Motor neuron (in vitro differentiated cells): ENCODE data around the gene PKNOX2. TPM values are rescaled to one million over a fixed set of nuclear protein-coding genes. Genes with fewer than 3 reads are reported as not detected.

Experiments
- ATAC-seq, 8 experiments: fragments of 200-7000 bp; cut with Tn5 transposase; replicated peaks in 6 of 8; 2 replicates each; pipeline ENCODE4 v1.8.0; 2021; ENCODE audit warnings: mild to moderate bottlenecking in 8 of 8, moderate library complexity in 8 of 8
- H3K27ac ChIP-seq, 2 donors: fragments of 250-450 bp; sonication (Bioruptor Pico); 2 replicates each; pipeline ENCODE4 v1.9.0; 2021; ENCODE audit warnings: antibody characterized with exemption in 2 of 2, mild to moderate bottlenecking in 2 of 2, moderate library complexity in 1 of 2
- H3K4me1 ChIP-seq, 2 donors: fragments of 250-450 bp; sonication (Bioruptor Pico); replicated peaks in 1 of 2; 2 replicates each; pipeline ENCODE4 v1.6.1; 2021; ENCODE audit warnings: antibody characterized with exemption in 2 of 2, mild to moderate bottlenecking in 2 of 2, moderate library complexity in 1 of 2
- H3K4me3 ChIP-seq, 5 donors: fragments of 250-450 bp; sonication (Bioruptor Pico); 2 replicates each; pipeline ENCODE4 v1.9.0; 2021; ENCODE audit warnings: antibody characterized with exemption in 5 of 5, mild to moderate bottlenecking in 5 of 5, moderate library complexity in 4 of 5
- WGBS, 10 experiments: fragments of 450-650 bp; shearing (Covaris generic); methylation state at CpG; one replicate each; pipeline ENCODE4 v1.0.0; 2022; 5-methylcytosine and 5-hydroxymethylcytosine counted together
- in situ Hi-C, 9 experiments: fragments of 400-800 bp; cut with MboI; loops; one replicate each; pipeline ENCODE4 v1.15.0; 2021; ENCODE audit warnings: low sequenced_read_pairs in 9 of 9, low pct_unique_long_range_greater_than_20kb in 2 of 9; ENCODE audit not compliant: unreplicated experiment in 9 of 9
- total RNA-seq, 8 experiments: library from RNA; unstranded; fragments of 300-600 nt; gene quantifications; 2 replicates each; pipeline versions ENCODE4 v1.2.3 to v1.2.4, GENCODE V29; 2022

The PKNOX2 gene
- total RNA-seq, 8 experiments from 2014 or later = 0.25 to 18.0 (median 9.1) TPM

DNA sequence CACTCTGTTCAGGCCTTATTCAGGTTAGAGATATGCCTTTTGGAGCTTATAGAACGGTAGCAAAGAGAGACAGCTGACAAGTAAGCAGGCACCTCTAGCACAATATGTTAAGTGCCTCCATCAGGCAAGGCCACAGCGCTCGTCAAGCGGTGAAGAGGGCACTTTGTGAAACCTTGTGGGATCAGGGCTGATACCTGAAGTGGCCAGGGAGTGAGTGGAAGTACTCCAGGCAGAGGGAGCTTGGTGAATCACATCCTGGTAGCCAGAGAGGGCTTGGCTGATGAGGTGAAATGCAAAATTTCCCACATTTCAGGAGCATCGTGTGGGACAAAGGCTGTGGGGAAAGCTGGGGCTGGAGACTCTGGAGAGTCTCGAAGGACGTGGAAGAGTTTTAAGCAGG, 87.4 kb downstream of the PKNOX2 start:
- whole genome bisulfite sequencing, 10 experiments = 0 to 100% (median 80%) methylated on average over 1 to 7 of the region's 7 CpGs; no CpG with 5 or more reads in 1 of the 10 experiments
- in situ Hi-C loops = no loop called here
- Histone ChIP-seq H3K4me1 (peaks cover 12 to 18% of the 10 kb centered on the region in 2 donors), H3K4me3 (no peak overlapping the region), H3K27ac (no peak overlapping the region)
- ATAC-seq = no peak

DNA sequence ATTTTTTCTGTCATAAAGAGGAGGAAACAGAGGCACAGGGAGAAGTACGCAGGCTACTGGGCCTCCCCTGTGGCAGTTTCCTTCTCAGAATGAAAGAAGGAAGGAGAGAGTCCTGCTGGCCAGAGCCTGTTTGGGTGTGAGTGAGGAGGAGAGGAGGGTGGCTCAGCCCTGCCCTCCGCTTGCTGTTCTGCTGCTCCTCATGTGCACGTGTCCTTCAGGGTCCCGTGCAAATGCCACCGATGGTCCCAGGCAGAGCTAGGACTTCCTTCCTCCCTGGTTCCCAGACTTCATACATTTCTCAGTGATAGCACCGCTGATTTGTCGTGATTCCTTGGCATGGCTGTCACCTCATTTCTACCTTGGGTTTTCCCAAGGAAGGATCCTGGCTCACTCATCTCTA, 88.7 kb downstream of the PKNOX2 start:
- no peak for ATAC-seq
- 56 to 100% (median 81%) methylated on average over 1 to 6 of the region's 7 CpGs; no CpG with 5 or more reads in 4 of the 10 experiments for WGBS, 10 experiments
- peaks cover 16 to 21% of the 10 kb centered on the region in 2 donors for H3K4me1 ChIP-seq
- in situ Hi-C loops = no loop called here
- no peak overlapping the region for H3K27ac ChIP-seq
- no peak overlapping the region for H3K4me3 ChIP-seq

DNA sequence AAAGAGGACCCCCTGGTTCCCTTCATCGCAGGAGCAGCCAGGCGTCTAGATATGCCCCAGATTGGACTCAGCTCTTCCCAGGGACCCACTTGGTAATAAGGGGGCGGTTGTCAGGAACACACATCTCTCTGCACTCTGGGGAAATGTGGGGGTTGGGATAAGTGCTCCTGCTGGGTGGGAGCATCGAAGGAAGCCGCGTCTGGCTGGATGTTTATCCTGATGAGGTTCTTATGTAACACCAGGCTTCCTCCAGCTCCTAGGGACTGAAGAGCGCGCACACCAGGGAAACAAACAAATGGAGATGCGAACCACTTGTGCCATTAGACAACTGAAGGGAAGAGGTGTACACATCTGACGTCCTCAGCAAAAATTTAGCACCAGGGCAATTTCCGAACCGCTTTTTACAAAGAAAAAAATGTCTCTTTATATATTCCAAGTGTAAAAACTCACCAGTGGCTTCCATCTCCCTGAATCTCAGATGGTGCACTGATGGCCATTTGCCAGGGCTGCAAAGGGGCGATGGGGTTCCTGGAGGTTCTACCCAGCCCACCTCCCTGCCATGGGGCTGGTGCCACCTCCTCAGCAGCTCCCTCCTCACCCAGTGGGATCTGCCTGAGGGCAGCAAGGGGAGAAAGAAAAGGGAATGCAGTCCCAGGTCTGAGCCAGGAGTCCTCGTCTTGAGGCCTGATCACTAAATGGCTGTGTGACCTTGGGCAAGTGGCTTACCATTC, 89.4 kb downstream of the PKNOX2 start:
- Histone ChIP-seq H3K4me1 (peaks cover 16 to 25% of the 10 kb centered on the region in 2 donors), H3K27ac (no peak overlapping the region), H3K4me3 (no peak overlapping the region)
- in situ Hi-C loops = no loop called here
- WGBS, 10 experiments = 73 to 100% (median 83%) methylated on average over 1 to 7 of the region's 14 CpGs; no CpG with 5 or more reads in 6 of the 10 experiments
- ATAC-seq = no peak

DNA sequence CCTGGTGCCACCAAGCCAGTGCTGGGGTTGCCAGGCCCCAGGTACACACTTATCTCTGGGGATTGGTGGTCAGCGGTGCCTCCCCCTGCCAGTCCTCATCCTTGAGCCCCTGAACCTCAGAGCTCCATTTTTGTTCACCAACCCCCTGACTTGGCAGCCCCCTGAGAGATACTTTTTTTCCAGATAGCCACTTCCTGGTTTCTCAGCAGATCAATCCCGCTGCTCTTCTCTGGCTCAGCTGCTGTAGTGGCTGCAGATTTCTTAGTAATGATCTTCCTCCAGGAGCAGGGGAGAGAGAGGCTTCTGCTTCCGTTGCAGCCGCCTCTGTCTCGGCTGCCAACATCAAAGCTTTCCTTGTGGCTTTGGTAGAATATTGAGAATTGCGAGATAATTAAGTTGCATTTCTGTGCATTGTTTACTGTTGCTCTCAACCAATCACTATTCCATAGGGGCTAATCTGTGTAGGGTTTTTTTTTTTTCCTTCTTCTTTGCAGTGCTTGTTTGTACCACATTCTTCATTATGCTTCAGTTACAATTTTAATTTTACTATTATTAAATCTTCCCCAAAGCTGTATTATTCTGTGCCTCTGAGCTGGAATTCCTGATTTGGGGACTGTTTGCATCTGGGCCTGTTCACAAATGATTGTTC, 92.1 kb downstream of the PKNOX2 start:
- H3K4me3 ChIP-seq = no peak overlapping the region
- peaks cover 13 to 14% of the 10 kb centered on the region in 2 donors for H3K4me1 ChIP-seq
- peak in 5 of 8 experiments; percentile 31 to 52 (median 33) for ATAC-seq
- H3K27ac ChIP-seq = no peak overlapping the region
- WGBS, 10 experiments = 10 to 90% (median 80%) methylated on average over 1 to 5 of the region's 6 CpGs; no CpG with 5 or more reads in 1 of the 10 experiments
- in situ Hi-C loops = no loop called here

DNA sequence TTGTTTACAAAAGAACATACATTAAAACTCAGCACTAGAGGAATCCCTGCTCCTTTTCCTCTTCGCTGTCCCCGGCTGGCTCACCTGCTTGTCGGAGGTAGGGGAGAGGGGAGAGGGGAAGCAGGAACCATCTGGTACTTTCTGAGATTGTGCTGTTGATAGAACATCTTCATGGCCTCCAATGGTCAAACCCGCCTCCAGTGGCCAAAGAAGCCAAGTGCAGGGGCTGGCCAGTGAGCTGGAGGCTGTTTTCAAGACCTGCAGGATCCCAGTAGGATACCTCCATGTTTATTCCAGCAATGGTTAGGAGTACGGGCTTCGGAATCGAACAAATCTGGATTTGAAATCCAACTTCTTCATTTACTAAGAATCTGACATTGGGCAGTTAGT, 92.6 kb downstream of the PKNOX2 start:
- 50 to 100% (median 91%) methylated on average over 1 to 6 of the region's 7 CpGs; no CpG with 5 or more reads in 1 of the 10 experiments for WGBS, 10 experiments
- H3K4me3 ChIP-seq = no peak overlapping the region
- H3K4me1 ChIP-seq = peaks cover 18 to 19% of the 10 kb centered on the region in 2 donors
- ATAC-seq = peak in 6 of 8 experiments; percentile 46 to 71 (median 53)
- in situ Hi-C loops = no loop called here
- no peak overlapping the region for H3K27ac ChIP-seq

DNA sequence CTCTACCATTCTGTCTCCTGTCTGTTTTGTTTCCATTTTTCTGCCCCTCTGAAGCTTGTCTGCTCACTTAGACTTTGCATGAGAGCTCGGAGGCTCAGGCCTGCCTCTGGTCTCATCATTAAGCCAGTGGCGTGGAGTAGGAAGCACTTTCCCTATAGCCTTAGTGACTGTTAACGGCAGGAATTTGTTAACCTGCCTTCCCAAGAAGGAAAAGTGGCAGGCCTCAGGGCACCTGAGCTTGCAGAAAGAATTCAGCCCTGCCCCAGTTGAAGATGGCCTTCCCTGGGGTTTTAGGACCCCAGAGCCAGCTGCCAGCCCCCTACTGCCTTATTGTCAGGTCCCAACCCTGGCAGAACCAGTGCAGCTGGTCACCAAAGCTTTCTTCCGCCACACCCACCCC, 93.2 kb downstream of the PKNOX2 start:
- in situ Hi-C loops = no loop called here
- H3K4me1 ChIP-seq = peaks cover 24 to 25% of the 10 kb centered on the region in 2 donors
- WGBS, 10 experiments = 0 to 100% (median 87%) methylated on average over 1 to 3 of the region's 4 CpGs; no CpG with 5 or more reads in 2 of the 10 experiments

DNA sequence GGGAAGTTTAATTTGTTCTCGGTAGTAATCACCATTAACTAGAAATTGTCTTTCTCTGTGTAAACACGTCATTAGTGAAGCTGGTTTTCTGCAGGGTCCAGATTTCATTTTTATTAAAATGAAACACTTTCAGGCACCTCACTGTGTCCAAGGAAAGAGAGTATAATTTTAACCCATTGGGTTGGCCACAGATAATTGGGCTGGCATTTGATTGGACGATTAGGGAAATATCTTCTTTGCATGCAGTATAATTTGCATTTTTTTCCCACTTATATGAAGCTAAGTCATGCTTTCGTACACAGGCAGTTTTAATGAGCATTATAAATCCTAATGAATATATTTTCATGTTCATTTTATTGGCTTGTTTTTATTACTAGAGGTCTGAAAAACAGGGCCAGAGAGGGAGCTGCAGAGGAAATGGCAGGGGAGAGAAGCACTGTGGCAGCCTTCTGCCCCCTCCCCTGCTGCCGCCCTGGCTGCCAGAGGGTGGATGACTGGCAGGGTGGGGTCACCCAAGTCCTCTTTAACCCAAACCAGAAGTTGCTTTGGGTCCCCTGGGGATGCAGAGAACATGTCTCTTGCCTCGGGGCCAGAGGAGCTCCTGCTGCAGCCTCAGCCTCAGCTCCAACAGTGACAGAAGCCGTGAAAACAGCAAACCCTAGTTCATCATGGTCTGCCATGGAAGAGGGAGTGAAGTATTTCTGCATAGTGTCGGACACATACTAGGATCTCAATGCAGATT, 93.9 kb downstream of the PKNOX2 start:
- 27 to 100% (median 85%) methylated on average over 2 to 7 of the region's 8 CpGs for WGBS, 10 experiments
- ATAC-seq = no peak
- Histone ChIP-seq H3K4me1 (peaks cover 31 to 32% of the 10 kb centered on the region in 2 donors), H3K27ac (no peak overlapping the region), H3K4me3 (no peak overlapping the region)
- in situ Hi-C loops = no loop called here

More for the DNA sequence above, 93.2 kb downstream of the PKNOX2 start:
- Histone ChIP-seq H3K4me3 (no peak overlapping the region), H3K27ac (no peak overlapping the region)
- no peak for ATAC-seq

DNA sequence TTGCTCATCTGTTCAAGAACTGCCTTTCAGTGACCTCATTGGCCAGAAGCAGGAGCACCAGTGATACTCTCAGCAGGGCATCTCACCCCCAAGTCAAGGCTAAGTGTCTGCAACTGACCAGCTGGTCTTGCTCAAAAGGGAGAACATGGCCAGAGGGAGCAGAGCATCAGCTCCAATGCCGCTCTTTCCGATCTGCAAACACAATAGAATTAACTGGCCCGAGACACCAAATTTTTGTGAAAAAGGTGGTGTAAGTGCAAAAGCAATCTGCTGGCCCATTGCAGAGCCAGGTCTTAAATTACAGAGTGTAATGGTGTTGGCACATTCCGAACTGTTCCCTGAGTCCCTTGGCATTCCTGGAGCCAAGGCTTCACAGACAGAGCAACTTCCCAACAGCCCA, 97.0 kb downstream of the PKNOX2 start:
- 80 to 100% (median 100%) methylated on average over 1 to 4 of the region's 4 CpGs; no CpG with 5 or more reads in 3 of the 10 experiments for WGBS, 10 experiments
- H3K4me1 ChIP-seq = peaks cover 36 to 38% of the 10 kb centered on the region in 2 donors

DNA sequence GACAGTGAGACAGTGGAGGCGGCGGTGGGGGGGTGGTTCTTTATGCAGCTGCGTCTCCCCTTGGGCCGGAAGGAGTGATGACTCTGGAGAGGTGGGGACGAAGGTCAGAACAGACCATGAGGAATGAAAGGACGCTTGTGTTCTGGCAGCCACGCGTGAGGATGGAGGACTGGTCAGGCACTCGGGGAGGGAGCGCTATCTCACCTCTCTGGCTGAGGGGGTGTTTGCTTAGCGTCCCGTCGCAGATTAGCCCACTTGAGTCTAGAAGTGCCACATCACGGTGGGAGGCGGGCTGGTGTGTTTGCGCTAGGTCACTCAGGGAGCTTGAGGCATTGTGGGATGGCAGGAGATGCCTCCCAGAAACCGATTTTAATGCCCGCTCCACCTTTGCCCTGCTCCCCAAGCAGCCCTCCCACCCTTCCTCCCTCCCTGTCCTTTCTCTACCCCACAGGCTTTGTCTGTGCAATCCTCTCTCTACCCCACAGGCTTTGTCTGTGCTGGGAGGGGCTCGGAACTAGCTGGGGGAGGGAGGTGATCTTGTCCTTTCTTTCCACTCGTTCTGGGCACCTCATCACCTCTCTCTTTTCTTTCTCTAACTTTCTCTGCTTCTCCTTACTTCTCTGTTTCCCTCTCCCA, 97.8 kb downstream of the PKNOX2 start:
- 11 to 68% (median 24%) methylated on average over 1 to 7 of the region's 20 CpGs; no CpG with 5 or more reads in 4 of the 10 experiments for WGBS, 10 experiments
- H3K4me3 ChIP-seq = no peak overlapping the region
- peaks cover 30 to 31% of the 10 kb centered on the region in 2 donors for H3K4me1 ChIP-seq
- H3K27ac ChIP-seq = peak overlapping the region in 1 of 2 donors; percentile 70
- ATAC-seq = no peak
- in situ Hi-C loops = no loop called here

More for the DNA sequence above, 97.0 kb downstream of the PKNOX2 start:
- in situ Hi-C loops = no loop called here
- no peak overlapping the region for H3K27ac ChIP-seq
- ATAC-seq = no peak
- H3K4me3 ChIP-seq = no peak overlapping the region

DNA sequence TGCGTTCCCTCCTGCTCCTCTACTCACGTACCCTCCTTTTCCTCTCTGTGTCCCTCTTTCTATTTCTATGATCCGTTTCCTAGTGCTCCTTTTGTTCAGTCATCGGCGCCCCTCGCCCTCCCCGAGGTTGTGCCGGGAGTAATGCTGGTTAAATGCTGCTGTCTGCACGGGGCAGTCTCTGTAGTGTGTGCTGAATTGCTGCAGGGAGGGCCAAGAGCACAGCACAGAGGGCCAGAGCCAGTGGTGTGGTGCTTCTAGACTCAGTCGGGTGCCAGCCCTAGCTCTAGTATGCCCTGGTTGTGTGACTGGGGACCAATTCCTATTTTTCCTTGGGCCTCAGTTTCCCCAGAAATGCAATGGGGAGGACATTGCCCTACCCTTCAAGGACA, 98.3 kb downstream of the PKNOX2 start:
- H3K4me3 ChIP-seq = peak overlapping the region in 1 of 5 donors; percentile 1
- H3K27ac ChIP-seq = peak overlapping the region; percentile 3 to 70
- H3K4me1 ChIP-seq = peaks cover 30 to 31% of the 10 kb centered on the region in 2 donors
- in situ Hi-C loops = no loop called here
- WGBS, 10 experiments = 0 to 41% (median 18%) methylated on average over 1 to 9 of the region's 10 CpGs; no CpG with 5 or more reads in 1 of the 10 experiments
- peak in 6 of 8 experiments; percentile 20 to 68 (median 62) for ATAC-seq

DNA sequence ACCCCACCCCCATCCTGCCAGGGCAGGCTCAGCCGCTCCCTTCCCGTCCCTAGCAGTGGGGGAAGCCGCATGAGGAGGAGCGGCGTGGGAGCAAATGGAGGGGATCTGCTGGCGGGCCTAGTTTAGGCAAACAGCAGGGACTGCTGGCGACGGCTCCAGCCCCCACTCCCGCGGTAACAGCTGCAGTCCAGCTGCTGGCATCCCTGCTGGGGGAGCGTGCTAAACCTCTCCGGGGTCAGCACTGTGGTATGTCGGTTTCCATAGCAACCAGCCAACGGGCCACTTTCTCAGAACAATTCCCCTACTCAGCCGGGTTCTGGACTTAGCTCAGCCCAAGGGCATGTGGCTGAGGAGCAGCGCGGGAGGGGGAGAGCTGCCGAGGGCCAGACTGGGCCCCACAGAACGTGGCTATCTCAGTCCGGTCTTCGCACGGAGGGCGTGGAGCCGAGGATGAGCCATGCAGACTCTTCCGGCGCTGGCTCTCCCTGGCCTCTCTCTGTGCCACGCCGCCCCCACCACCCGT, 98.8 kb downstream of the PKNOX2 start:
- in situ Hi-C loops = no loop called here

More for the DNA sequence above, 98.8 kb downstream of the PKNOX2 start:
- H3K27ac ChIP-seq = peak overlapping the region; percentile 3 to 70
- peak; percentile 86 to 93 (median 91) for ATAC-seq
- WGBS, 10 experiments = 0 to 3% (median 0%) methylated on average over 1 to 6 of the region's 29 CpGs; no CpG with 5 or more reads in 7 of the 10 experiments
- peaks cover 30 to 36% of the 10 kb centered on the region in 2 donors for H3K4me1 ChIP-seq
- H3K4me3 ChIP-seq = peak overlapping the region in 1 of 5 donors; percentile 1
